ENCODE results near the gene TSEN15. TPM values are rescaled to one million over a fixed set of nuclear protein-coding genes. Genes with fewer than 3 reads are reported as not detected.

TSEN15 gene
- total and polyA plus RNA-seq, 9 of the 15 experiments (the other 6 are each of a cell fraction or from before 2014, with no cell fraction given) = 25.6 to 121 (median 91.3) TPM

GRCh38 chr1:184031409-184032107 is 20.0 kb upstream of the TSEN15 start (continued):
- TF ChIP-seq CEBPZ (IDR thresholded peaks at IDR 0.05; ENCODE audit: borderline replicate concordance, low read depth, low read length) = no peak
- TF ChIP-seq BRD9 (IDR thresholded peaks at IDR 0.05; ENCODE audit: low read depth, partially characterized antibody) = peak; percentile 87
- peak; percentile 86 for TF ChIP-seq SMARCC2 (IDR thresholded peaks at IDR 0.05; ENCODE audit: low read depth)
- TF ChIP-seq MEF2D (tag; conservative IDR thresholded peaks at IDR 0.05; ENCODE audit: low read depth) = peak; percentile 81
- no peak for TF ChIP-seq ZNF445 (CRISPR knock-in tag; IDR thresholded peaks at IDR 0.05; ENCODE audit: low read depth)
- no peak for TF ChIP-seq RNF219 (CRISPR knock-in tag; IDR thresholded peaks at IDR 0.05)
- TF ChIP-seq ZBTB8A (IDR thresholded peaks at IDR 0.05; ENCODE audit: partially characterized antibody) = no peak
- TF ChIP-seq CTCFL (IDR thresholded peaks at IDR 0.05; ENCODE audit: borderline replicate concordance, insufficient read depth, low read depth, low read length, poor library complexity, severe bottlenecking) = no peak
- no peak for TF ChIP-seq ZNF696 (CRISPR knock-in tag; conservative IDR thresholded peaks at IDR 0.05)
- no peak for TF ChIP-seq ZNF830 (CRISPR knock-in tag; IDR thresholded peaks at IDR 0.05)
- 0 out of 2 replicates have a peak, but pooled peaks have one; percentile 20 for TF ChIP-seq TEAD2 (tag; IDR thresholded peaks at IDR 0.05)
- peak; percentile 98 for TF ChIP-seq TCF3 (CRISPR knock-in tag; IDR thresholded peaks at IDR 0.05)
- no peak for TF ChIP-seq PURB (CRISPR knock-in tag; IDR thresholded peaks at IDR 0.05; ENCODE audit: low read depth)
- TF ChIP-seq CGGBP1 (CRISPR knock-in tag; IDR thresholded peaks at IDR 0.05) = no peak
- TF ChIP-seq POLR2G (IDR thresholded peaks at IDR 0.05; ENCODE audit: low read depth, low read length) = peak; percentile 36; the same call in 1 of the 2 replicates
- TF ChIP-seq WHSC1 (IDR thresholded peaks at IDR 0.05; ENCODE audit: low read length) = no peak
- no peak for TF ChIP-seq RFX5 (IDR thresholded peaks at IDR 0.05; ENCODE audit: low read depth, low read length)
- TF ChIP-seq SIRT6 (IDR thresholded peaks at IDR 0.05; ENCODE audit: low read depth, low read length) = no peak
- no peak for TF ChIP-seq PHF20 (IDR thresholded peaks at IDR 0.05; ENCODE audit: partially characterized antibody)

Measured in K562 (cell line).